CD4-positive, alpha-beta memory T cell (primary cell): ENCODE data around the gene MAGEA8. TPM values are rescaled to one million over a fixed set of nuclear protein-coding genes. Genes with fewer than 3 reads are reported as not detected.
"Not testable (repeated sequence)": the region's sequence is repeated elsewhere in the genome, so short reads cannot be mapped to it uniquely, and the experiment has no call there.

Experiments used
- CTCF ChIA-PET: fragments of 350-600 bp; sonication (Branson Sonifier 250); formaldehyde crosslinking; loops from one replicate; lab custom pipeline; 2021; ENCODE audit warnings: inconsistent platforms; ENCODE audit not compliant: partially characterized antibody; lab: Charles Lee
- POLR2A ChIA-PET: fragments of 350-600 bp; sonication (Branson Sonifier 250); formaldehyde crosslinking; loops from one replicate; lab custom pipeline; 2021; ENCODE audit not compliant: partially characterized antibody; lab: Charles Lee
- DNase-seq, 5 donors: peaks; one replicate each; pipeline versions ENCODE4 v3.0.0 to v3.0.0-alpha.2; 2020 to 2022; ENCODE audit warnings: mixed read lengths in 1 of 5
- H3K27ac ChIP-seq: one replicate; pipeline ENCODE4 v1.7.0; 2013; ENCODE audit warnings: low read depth, low read length
- H3K27me3 ChIP-seq: 2 replicates; pipeline ENCODE4 v1.7.0; 2013; ENCODE audit warnings: mild to moderate bottlenecking, low read length, moderate library complexity; ENCODE audit not compliant: insufficient read depth
- H3K36me3 ChIP-seq: 2 replicates; pipeline ENCODE4 v1.7.0; 2013; ENCODE audit warnings: mild to moderate bottlenecking, low read length, moderate library complexity; ENCODE audit not compliant: insufficient read depth
- H3K4me1 ChIP-seq: 2 replicates; pipeline ENCODE4 v1.7.0; 2013; ENCODE audit warnings: mild to moderate bottlenecking, low read length, moderate library complexity; ENCODE audit not compliant: insufficient read depth
- H3K4me3 ChIP-seq, 2 donors: one replicate each; pipeline ENCODE4 v1.7.0; 2013; ENCODE audit warnings: low read length in 2 of 2, mild to moderate bottlenecking in 1 of 2
- H3K9me3 ChIP-seq, 2 donors: one replicate each; pipeline ENCODE4 v1.7.0; 2013; ENCODE audit warnings: low read length in 2 of 2, control low read depth in 1 of 2; ENCODE audit not compliant: control insufficient read depth in 1 of 2
- H3K27ac Mint-ChIP-seq, 7 donors: one replicate each; pipeline ENCODE4 v1.8.0; 2020 to 2021; ENCODE audit warnings: mixed read lengths in 7 of 7, mild to moderate bottlenecking in 6 of 7, inconsistent platforms in 3 of 7, moderate library complexity in 3 of 7
- H3K27me3 Mint-ChIP-seq, 2 donors: one replicate each; pipeline ENCODE4 v1.8.0; 2020 to 2021; ENCODE audit warnings: mixed read lengths in 2 of 2
- H3K36me3 Mint-ChIP-seq, 2 donors: one replicate each; pipeline ENCODE4 v1.8.0; 2020 to 2021; ENCODE audit warnings: mixed read lengths in 2 of 2, inconsistent platforms in 1 of 2, mild to moderate bottlenecking in 1 of 2
- H3K4me1 Mint-ChIP-seq, 4 donors: one replicate each; pipeline ENCODE4 v1.8.0; 2020 to 2021; ENCODE audit warnings: mixed read lengths in 4 of 4, mild to moderate bottlenecking in 1 of 4
- H3K4me3 Mint-ChIP-seq, 8 donors: one replicate each; pipeline ENCODE4 v1.8.0; 2020 to 2021; ENCODE audit warnings: mixed read lengths in 8 of 8, mild to moderate bottlenecking in 7 of 8, moderate library complexity in 6 of 8, inconsistent platforms in 3 of 8
- H3K9me3 Mint-ChIP-seq, 8 donors: one replicate each; pipeline ENCODE4 v1.8.0; 2020 to 2021; ENCODE audit warnings: mixed read lengths in 8 of 8, mild to moderate bottlenecking in 5 of 8, inconsistent platforms in 3 of 8, moderate library complexity in 1 of 8
- intact Hi-C: fragments of 100-400 bp; cut with micrococcal nuclease; formaldehyde crosslinking; loops from one replicate; pipeline ENCODE4 v1.15.1; 2023
- polyA plus RNA-seq, 2 donors: library from polyadenylated mRNA; unstranded; fragments of 300-500 nt; fragmentation: Illumina TruSeq; gene quantifications; one replicate each; pipeline ENCODE4 v1.2.3, GENCODE V29; 2021
- total RNA-seq, 2 experiments: library from RNA; stranded (reverse); gene quantifications; one replicate each; pipeline ENCODE4 v1.2.3, GENCODE V29; 2021

MAGEA8 gene
- total and polyA plus RNA-seq, 4 experiments from 2014 or later, result not detected

- POLR2A ChIA-PET, H3K9me3 Mint-ChIP-seq, H3K36me3 ChIP-seq, H3K27me3 ChIP-seq, H3K4me1 Mint-ChIP-seq, H3K9me3 ChIP-seq, DNase-seq, H3K27ac Mint-ChIP-seq, H3K27ac ChIP-seq, H3K4me3 Mint-ChIP-seq, H3K36me3 Mint-ChIP-seq, H3K27me3 Mint-ChIP-seq, H3K4me3 ChIP-seq, intact Hi-C loops, H3K4me1 ChIP-seq, CTCF ChIA-PET: not testable (repeated sequence)
These were observed 50.4 kb downstream of the MAGEA8 start for GRCh38 chrX:149931355-149931754.

- H3K4me3 ChIP-seq, H3K27me3 ChIP-seq, H3K9me3 Mint-ChIP-seq, H3K27me3 Mint-ChIP-seq, H3K9me3 ChIP-seq, CTCF ChIA-PET, H3K36me3 Mint-ChIP-seq, intact Hi-C loops, H3K4me3 Mint-ChIP-seq, DNase-seq, H3K36me3 ChIP-seq, H3K4me1 Mint-ChIP-seq, POLR2A ChIA-PET, H3K4me1 ChIP-seq, H3K27ac ChIP-seq: not testable (repeated sequence)
- H3K27ac Mint-ChIP-seq, result peak overlapping the region in 1 of 7 donors; percentile 36
These were observed 51.2 kb downstream of the MAGEA8 start for GRCh38 chrX:149932150-149932549.

- DNase-seq, H3K4me3 ChIP-seq, H3K4me1 ChIP-seq, CTCF ChIA-PET, H3K27ac ChIP-seq, H3K9me3 ChIP-seq, H3K27ac Mint-ChIP-seq, POLR2A ChIA-PET, H3K9me3 Mint-ChIP-seq, H3K4me3 Mint-ChIP-seq, H3K27me3 Mint-ChIP-seq, H3K4me1 Mint-ChIP-seq, H3K36me3 ChIP-seq, intact Hi-C loops, H3K36me3 Mint-ChIP-seq, H3K27me3 ChIP-seq: not testable (repeated sequence)
These were observed 52.0 kb downstream of the MAGEA8 start for GRCh38 chrX:149932970-149933369.

GRCh38 chrX:149933547-149933946 is 52.6 kb downstream of the MAGEA8 start:
- not testable (repeated sequence) for H3K36me3 Mint-ChIP-seq

More at GRCh38 chrX:149933547-149933946, 52.6 kb downstream of the MAGEA8 start:
- H3K27me3 ChIP-seq, H3K27me3 Mint-ChIP-seq, H3K4me1 Mint-ChIP-seq, DNase-seq, H3K4me1 ChIP-seq, POLR2A ChIA-PET, H3K4me3 ChIP-seq, H3K9me3 Mint-ChIP-seq, intact Hi-C loops, H3K27ac Mint-ChIP-seq, H3K9me3 ChIP-seq, H3K27ac ChIP-seq, H3K4me3 Mint-ChIP-seq, H3K36me3 ChIP-seq, CTCF ChIA-PET: not testable (repeated sequence)

Other genes with a start within 250 kb of the MAGEA8 start
- 10 to 100 TPM; 25.6 to 27.6 TPM for gene TMEM185A, start 249.4 kb upstream of the MAGEA8 start, total RNA-seq
- 10 to 100 TPM; 13.9 to 17.9 TPM for gene TMEM185A, start 249.4 kb upstream of the MAGEA8 start, polyA plus RNA-seq
- not detected for gene MAGEA11, start 169.1 kb upstream of the MAGEA8 start, total RNA-seq
- gene MAGEA11, start 169.1 kb upstream of the MAGEA8 start, polyA plus RNA-seq, result not detected
- 1 to 10 TPM; 2.6 to 2.8 TPM for gene HSFX1, start 107.1 kb upstream of the MAGEA8 start, total RNA-seq
- not detected for gene HSFX1, start 107.1 kb upstream of the MAGEA8 start, polyA plus RNA-seq
- gene MAGEA9, start 99.3 kb upstream of the MAGEA8 start, total RNA-seq, result not detected
- not detected for gene MAGEA9, start 99.3 kb upstream of the MAGEA8 start, polyA plus RNA-seq
- not detected for gene HSFX4, start 48.4 kb downstream of the MAGEA8 start, total RNA-seq
- gene HSFX4, start 48.4 kb downstream of the MAGEA8 start, polyA plus RNA-seq, result not detected
- gene EOLA2, start 57.3 kb downstream of the MAGEA8 start, total RNA-seq, result 10 to 100 TPM; 38.1 to 41.1 TPM
- 10 to 100 TPM; 22.3 to 38.8 TPM for gene EOLA2, start 57.3 kb downstream of the MAGEA8 start, polyA plus RNA-seq